Tibial artery (tissue), 4 donors: ENCODE data around the gene AGR2.

Experiments used
- DNase-seq, 2 donors: peaks; one replicate each; pipeline ENCODE4 v3.0.0-alpha.2; 2019
- H3K27ac ChIP-seq, 2 donors: fragments of 200-600 bp; sonication (generic) in 1 of 2; 1 replicate in 1 of 2; 2 replicates in 1 of 2; pipeline ENCODE4 v1.5.1; 2018 to 2019; ENCODE audit warnings: mild to moderate bottlenecking in 1 of 2
- H3K27me3 ChIP-seq, 2 donors: fragments of 200-600 bp; sonication (generic) in 1 of 2; one replicate each; pipeline versions ENCODE4 v1.5.1 to v1.6.0; 2016 to 2019
- H3K36me3 ChIP-seq, 3 donors: fragments of 200-600 bp; sonication (generic) in 2 of 3; one replicate each; pipeline ENCODE4 v1.5.1; 2016 to 2019; ENCODE audit warnings: mild to moderate bottlenecking in 2 of 3
- H3K4me1 ChIP-seq, 4 donors: fragments of 200-600 bp; sonication (generic) in 2 of 4; 1 replicate in 3 of 4; 2 replicates in 1 of 4; pipeline ENCODE4 v1.5.1; 2016 to 2019
- H3K4me3 ChIP-seq, 2 donors: fragments of 200-600 bp; sonication (generic) in 1 of 2; 1 replicate in 1 of 2; 2 replicates in 1 of 2; pipeline ENCODE4 v1.5.1; 2018 to 2019; ENCODE audit warnings: mild to moderate bottlenecking in 2 of 2
- H3K9me3 ChIP-seq, 3 donors: fragments of 200-600 bp; sonication (generic) in 1 of 3; one replicate each; pipeline ENCODE4 v1.5.1; 2016 to 2019
- intact Hi-C: fragments of 100-400 bp; cut with DNase I; formaldehyde crosslinking; loops from one replicate; pipeline ENCODE4 v1.15.0; 2023; ENCODE audit warnings: low total_unique reads
- TF ChIP-seq, protein P1 (sequence below), 2 experiments: fragments of 200-600 bp in 1 of 2; fragments of 450-650 bp in 1 of 2; IDR thresholded peaks; one replicate each; pipeline ENCODE4 v1.5.1; 2017 to 2019; ENCODE audit warnings: antibody characterized with exemption in 2 of 2, mild to moderate bottlenecking in 1 of 2, moderate library complexity in 1 of 2

Gene AGR2

DNA sequence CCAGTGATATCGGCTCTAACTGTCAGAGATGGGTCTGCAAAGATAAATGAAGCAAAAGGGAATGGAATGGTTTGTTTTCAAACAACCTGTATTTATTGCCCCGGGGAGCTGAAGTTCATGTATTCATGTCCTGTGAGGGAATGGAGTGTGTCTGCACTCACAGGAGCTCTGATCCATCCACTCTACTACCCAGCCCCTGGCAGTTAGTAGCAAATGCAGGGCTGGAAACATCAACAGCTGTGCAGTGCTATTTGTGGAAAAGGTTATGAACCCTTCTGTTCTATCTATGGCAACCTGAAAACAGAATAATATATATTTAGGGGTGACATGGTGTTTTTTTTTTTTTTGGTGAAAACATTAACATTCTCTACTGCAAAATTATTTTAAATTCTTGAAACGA is 9.8 kb downstream of the AGR2 start:
- no peak overlapping the region for H3K27ac ChIP-seq
- no peaks in the 10 kb centered on the region for H3K4me1 ChIP-seq
- H3K4me3 ChIP-seq = no peak overlapping the region
- no peak for DNase-seq
- intact Hi-C loops = no loop called here
- TF ChIP-seq, protein P1, sequence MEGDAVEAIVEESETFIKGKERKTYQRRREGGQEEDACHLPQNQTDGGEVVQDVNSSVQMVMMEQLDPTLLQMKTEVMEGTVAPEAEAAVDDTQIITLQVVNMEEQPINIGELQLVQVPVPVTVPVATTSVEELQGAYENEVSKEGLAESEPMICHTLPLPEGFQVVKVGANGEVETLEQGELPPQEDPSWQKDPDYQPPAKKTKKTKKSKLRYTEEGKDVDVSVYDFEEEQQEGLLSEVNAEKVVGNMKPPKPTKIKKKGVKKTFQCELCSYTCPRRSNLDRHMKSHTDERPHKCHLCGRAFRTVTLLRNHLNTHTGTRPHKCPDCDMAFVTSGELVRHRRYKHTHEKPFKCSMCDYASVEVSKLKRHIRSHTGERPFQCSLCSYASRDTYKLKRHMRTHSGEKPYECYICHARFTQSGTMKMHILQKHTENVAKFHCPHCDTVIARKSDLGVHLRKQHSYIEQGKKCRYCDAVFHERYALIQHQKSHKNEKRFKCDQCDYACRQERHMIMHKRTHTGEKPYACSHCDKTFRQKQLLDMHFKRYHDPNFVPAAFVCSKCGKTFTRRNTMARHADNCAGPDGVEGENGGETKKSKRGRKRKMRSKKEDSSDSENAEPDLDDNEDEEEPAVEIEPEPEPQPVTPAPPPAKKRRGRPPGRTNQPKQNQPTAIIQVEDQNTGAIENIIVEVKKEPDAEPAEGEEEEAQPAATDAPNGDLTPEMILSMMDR (IDR thresholded peaks at IDR 0.05) = no peak
- H3K9me3 ChIP-seq = no peaks in the 10 kb centered on the region
- H3K36me3 ChIP-seq = no peaks in the 10 kb centered on the region
- no peaks in the 10 kb centered on the region for H3K27me3 ChIP-seq

DNA sequence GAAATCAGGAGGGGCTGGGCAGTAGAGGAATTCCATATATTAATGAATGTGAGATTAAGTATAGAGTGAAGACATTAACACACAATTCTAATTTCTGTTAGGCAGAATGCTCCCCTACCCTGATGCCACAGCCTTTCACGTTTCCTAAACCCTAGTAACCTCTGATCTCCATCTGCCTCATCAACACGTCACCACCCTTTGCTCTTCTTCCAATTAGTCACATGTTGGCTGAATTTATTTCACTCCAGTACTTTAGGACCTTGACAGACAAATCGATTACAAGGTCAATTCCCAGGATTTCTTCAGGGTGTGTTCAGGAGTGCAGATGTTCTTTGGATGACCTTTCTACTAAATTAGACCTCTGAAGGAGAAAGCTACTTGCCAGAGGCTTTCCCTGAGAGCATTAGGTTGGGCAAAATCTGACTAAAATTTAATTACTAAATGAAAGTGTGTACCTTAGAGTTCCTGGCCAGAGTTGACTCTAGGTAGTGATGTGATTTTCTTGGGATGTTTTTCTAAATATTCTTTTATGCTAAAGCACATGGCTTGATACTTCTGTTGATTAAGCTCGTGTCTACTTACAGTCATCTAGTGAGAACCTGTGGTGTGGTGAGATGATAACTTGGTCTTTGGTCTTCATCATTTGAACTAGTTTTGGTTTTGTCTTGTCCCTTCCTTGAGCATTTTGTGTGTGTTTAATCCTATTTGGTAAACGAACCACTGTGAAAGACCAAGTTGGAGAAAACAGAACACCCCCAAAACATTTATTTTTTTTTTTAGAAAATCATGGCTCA is 12.7 kb downstream of the AGR2 start:
- Histone ChIP-seq H3K27ac (no peak overlapping the region), H3K4me1 (no peaks in the 10 kb centered on the region), H3K27me3 (no peaks in the 10 kb centered on the region), H3K9me3 (no peaks in the 10 kb centered on the region), H3K36me3 (no peaks in the 10 kb centered on the region), H3K4me3 (no peak overlapping the region)
- intact Hi-C loops = no loop called here
- TF ChIP-seq, protein P1 (IDR thresholded peaks at IDR 0.05) = no peak
- no peak for DNase-seq

GRCh38 chr7:16791071-16791470 is 13.7 kb downstream of the AGR2 start:
- no peak for DNase-seq
- Histone ChIP-seq H3K27ac (no peak overlapping the region), H3K4me1 (no peaks in the 10 kb centered on the region), H3K27me3 (no peaks in the 10 kb centered on the region), H3K4me3 (no peak overlapping the region), H3K36me3 (no peaks in the 10 kb centered on the region), H3K9me3 (no peaks in the 10 kb centered on the region)
- TF ChIP-seq, protein P1 (IDR thresholded peaks at IDR 0.05) = no peak
- intact Hi-C loops = no loop called here

DNA sequence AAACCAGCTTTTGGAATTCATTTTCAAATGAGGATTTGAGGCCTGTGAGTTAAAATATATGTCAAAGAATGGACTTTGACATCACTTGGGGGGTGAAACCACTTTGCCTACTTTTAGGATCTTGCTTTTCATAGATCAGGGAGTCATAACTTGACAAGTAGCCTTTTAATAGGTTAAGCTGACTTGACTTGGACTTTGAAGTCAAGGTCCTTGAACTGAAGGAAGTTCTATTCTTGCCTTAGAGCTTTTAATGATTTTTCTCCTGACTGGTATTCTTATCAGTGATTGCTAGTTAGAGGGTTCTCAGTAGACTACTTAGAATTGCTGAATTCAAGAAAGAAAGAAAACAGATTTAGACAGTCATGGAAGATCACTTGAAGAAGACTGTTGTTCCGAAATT is 17.7 kb downstream of the AGR2 start:
- no peaks in the 10 kb centered on the region for H3K36me3 ChIP-seq
- no peak overlapping the region for H3K4me3 ChIP-seq
- DNase-seq = no peak
- H3K4me1 ChIP-seq = no peaks in the 10 kb centered on the region
- no peak overlapping the region for H3K27ac ChIP-seq
- no peaks in the 10 kb centered on the region for H3K27me3 ChIP-seq
- no peaks in the 10 kb centered on the region for H3K9me3 ChIP-seq
- intact Hi-C loops = no loop called here
- TF ChIP-seq, protein P1 (IDR thresholded peaks at IDR 0.05) = no peak

- intact Hi-C loops = no loop called here
- no peaks in the 10 kb centered on the region for H3K36me3 ChIP-seq
- H3K4me3 ChIP-seq = no peak overlapping the region
- TF ChIP-seq, protein P1 (IDR thresholded peaks at IDR 0.05) = no peak
- no peaks in the 10 kb centered on the region for H3K4me1 ChIP-seq
- no peaks in the 10 kb centered on the region for H3K9me3 ChIP-seq
- no peak for DNase-seq
- no peak overlapping the region for H3K27ac ChIP-seq
- no peaks in the 10 kb centered on the region for H3K27me3 ChIP-seq
Observed at GRCh38 chr7:16786257-16786656, 18.5 kb downstream of the AGR2 start.
